RPMI8226 (cell line): ENCODE results near the gene QRFP.

Source experiments
- DNase-seq: peaks from one replicate; pipeline ENCODE4 v3.0.0-alpha.2; 2015

The QRFP gene

DNA sequence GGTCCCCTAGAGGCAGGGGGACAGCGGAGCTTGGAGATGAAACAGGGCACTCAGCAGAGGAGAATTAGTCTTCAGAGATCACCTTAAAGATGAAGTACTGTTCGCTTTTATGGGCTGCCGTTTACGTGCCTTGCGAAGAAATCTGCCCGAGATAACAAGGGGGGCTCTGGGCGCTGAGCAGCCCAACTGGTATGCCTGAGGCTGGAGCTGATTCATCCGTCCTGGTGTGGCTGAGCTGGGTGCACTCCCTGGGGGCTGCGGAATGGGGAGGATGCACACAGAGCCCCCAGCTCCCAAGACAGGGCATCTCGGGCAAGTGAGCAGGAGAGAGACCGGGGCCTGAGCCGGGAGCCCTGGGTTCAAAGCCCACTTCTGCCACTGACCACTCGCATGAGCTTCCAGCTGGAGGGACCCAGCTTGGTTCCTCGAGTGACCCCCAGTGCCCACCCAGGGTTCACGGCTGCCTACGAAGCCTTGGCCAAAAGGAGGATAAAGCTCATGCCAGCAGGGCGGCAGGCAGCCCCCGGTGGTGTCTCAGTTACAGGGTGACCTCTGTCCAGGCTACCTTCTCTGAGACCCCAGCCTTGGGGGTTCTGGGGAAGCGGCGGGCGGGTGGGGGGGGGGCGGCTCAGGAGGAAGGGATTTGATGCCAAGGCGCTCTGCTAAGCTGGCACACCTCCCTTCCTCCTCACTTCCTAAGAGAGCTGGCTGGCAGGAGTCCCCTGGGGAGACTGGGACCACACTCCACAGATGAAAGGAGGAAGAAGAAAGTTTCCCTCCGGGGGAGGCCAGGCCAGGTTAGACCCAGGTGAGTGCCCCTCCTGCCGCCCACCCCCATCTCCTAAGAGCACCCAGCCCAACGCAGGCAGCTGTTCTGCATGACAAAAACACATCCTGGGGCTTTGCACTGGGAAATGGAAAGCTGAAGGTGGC lies 36.8 kb upstream of the QRFP start:
- no peak for DNase-seq

DNA sequence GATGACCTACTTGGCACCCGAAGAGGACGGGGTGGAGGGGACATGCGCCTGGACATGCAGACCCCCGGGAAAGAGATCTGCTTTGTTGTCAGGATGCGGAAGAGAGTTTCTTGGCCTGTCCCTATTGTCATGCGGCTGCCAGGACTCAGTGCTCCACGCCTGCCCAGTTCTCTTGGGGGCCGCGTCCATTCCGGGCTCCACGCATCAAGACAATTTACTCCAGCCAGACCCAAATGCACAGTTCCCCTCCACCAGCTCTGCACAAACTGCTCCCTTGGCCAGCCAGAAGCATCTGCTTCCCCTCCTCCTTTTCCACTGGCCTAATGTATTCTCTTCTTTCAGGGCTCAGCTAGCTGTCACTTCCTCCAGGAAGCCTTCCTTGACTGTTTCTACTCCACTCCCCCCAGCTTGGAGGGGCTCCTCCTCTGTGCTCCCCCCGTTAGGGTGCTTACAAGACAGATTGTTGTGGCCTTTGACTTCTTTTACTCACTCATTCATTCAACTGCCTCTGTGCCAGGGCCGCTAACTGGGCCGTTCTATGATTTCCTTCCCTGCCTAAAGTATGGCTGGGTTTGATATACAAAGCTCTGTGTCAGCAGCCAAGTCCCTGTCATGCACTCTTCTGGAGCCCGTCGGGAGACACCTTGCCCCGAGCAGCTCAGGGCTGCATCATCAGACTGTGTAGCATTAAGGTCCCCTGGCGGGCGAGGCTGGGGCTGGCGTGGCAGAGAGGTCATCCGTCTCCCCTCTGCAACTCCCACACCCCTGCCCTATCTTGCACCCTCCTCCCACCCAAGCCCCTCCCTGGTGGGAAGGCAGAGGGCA lies 35.9 kb upstream of the QRFP start:
- peak; percentile 66 for DNase-seq

DNA sequence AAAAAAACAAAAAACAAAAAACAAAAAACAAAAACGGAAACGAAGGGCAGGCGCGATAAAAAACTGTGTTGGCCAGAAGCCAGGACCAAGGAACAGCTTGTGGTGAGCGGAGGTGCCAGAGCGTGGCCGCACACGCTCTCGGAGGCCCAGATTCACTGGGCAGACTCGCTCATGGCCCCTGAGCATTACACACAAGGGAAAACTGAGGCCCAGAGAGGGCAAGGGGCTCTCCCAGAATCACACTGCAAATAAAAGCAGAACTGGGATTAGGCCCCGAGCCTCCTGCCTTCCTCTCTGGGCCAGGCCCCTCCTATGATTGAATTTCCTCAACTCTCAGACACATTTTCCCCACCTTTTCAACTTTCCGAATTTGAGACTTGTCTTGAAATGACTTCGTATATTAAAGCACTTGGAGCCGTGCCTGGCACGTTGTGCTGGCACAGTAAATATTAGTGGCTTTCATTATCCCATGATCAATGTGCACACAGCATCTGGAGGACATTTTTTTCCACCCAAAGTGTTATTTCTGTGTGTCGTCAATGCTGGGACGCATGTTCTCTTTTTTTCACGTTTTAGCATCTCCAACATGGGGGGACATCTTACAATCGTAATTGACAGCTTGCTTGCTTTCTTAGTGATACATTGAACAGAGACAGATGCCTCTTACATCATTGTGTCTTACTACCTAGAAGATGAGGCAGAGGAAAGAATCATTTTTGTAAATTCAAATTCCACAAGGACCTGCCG lies 35.1 kb upstream of the QRFP start:
- peak; percentile 75 for DNase-seq

DNA sequence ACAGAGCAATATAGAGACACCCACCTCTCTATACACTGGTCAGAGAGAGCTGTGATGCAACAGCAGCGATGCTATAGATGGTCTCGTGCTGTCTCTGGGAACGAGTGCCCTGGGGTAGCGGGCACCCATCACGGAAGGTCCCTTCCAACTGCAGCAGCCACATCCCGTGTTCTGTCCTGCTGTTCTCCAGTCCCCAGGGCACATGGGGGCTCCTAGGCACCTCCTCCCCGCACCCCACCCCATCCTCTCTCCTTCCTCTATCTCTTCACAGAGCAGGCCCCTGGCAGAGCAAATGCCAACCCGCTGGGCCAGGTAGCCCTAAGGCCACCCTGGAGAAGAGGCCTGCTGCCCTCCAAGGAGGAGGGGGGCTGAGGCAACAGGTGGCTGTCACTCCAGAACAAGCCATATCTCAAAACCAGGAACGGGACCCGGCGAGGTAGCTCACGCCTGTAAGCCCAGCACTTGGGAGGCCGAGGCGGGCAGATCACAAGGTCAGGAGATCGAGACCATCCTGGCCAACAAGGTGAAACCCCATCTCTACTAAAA lies 34.3 kb upstream of the QRFP start:
- no peak for DNase-seq

DNA sequence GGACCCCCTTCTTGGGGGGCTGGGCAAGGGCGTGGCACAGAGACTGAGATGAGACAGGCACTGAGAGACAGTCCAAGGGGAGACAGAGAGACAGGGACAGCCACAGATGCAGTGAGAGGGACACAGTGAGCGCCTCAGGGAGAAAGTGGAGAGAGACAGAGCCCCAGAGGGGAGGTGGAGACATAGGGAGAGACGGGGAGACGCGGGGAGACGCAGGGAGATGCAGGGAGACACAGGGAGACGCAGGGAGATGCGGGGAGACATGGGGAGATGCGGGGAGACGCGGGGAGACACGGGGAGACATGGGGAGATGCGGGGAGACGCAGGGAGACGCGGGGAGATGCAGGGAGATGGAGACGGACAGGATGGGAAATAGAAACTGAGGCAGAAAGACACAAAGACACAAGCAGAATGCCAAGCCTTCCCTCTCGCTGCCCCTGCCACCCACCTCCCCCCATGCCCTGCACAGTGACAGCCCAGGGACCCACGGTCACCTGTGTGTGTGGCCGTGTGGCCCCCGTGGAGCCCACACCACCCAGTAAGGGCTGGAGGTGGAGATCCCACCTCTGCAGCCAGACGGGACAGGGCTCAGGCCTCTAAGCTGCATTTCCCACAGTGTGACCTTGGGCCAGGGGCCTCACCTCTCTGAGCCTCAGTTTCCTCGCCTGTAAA lies 33.7 kb upstream of the QRFP start:
- DNase-seq = no peak

DNA sequence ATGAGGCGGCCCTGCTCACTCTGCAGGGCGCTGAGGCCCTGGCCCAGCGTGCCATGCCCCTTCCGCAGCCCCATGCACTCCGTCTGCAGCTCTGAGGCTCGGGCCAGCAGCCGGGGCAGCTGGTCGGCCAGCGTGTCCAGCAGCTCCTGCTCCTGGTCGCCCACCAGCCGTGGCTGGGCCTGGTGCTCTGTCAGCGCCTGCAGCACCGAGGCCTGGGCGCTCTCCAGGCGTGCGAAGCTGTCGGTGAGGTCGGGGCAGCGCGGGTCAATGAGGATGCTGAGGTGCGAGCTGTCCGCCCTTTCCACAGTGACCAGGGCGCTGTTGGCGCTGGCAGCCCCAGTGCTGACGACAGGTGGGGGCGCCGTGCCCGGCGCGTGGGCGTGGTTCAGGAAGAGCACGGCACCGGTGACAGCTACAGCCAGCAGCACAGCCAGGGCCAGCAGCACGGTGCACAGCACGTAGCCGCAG lies 33.0 kb upstream of the QRFP start:
- DNase-seq = no peak

DNA sequence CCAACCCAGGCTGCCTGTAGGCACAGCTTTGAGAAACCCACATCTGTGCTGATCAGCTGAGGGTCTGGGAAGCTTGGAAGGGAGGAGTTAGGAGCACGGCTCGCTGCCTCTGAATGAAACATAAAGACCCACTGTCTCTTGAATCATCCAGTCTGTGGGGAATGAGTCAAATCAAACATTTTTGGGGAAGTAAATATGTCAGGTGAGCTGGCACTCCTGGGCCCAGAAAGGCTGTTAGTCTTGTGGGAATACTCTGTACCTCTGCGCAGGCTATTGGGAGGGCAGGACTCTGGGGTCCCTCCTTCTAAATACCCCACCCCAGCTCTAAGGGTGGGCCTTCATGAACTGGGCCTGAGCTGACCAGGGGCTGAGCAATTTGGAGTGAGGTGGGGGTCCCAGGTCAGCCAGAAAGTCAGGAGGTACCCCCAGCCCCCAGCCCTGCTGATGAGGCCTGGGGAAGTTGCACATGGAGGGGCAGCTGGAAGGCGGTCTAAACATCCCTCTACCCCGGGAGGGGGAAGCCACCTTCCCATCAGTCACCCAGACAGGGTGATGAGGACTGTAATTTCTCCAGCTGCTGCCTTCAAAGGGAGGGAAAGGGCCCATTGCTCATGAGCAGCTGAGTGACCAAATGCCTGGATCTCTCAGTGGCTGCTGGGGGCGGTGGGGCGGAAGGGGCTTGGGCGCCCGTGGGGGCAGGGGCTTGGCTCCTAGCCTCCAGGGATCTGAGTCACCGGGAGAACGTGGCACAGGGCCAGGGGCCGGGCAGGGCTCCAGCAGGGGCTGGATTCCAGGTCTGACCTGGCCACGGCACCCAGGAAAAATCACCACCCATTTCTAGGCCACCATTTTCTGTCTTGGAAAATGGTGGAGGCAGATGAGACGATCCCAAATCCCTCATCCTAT lies 31.6 kb upstream of the QRFP start:
- DNase-seq = no peak

DNA sequence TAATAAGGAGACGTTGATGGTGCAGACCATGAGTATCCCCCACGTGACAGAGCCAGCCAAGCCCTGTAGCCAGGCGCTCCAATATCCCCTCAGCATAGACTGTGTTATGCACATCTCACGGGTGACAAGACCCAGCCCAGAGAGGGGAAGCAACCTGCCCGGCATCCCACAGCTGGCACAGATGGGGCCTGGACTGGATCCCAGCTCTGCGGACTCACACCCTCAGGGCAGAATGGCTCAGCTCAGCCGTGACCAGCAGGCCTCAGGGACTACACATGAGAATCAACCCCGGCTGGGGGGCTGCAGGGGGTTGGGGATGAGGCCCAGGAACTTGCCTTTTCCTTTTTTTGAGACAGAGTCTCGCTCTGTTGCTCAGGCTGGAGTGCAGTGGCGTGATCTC lies 30.7 kb upstream of the QRFP start:
- DNase-seq = no peak

DNA sequence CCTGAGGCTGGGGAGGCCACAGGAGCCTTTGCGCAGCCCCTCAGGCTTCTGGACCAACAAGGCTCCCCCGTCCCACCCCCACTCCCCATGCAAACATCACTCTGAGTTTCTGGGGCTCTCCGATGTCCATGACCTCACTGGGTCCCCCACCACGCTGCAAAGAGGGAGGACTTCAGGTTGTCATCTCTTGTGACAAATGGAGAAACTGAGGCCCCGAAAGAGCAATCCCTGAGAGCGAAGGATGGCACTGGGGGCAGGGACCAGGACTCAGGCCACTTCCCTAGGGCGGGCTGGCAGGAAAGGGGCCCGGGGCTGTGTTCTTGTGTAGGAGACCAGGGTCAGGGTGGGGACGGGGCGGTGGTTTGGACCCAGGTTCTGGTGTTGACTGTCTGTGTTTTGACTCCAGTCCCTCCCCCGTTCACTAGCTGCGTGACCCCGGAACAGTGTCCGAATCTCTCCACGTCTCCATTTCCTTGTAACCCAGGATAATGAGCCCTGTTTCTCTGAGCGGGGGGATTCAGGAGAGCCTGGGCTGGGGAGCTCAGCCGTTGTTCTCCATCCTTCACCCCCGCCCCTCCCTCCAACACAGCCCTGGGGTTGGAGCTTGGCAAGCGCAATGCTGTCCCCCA lies 28.6 kb upstream of the QRFP start:
- no peak for DNase-seq

DNA sequence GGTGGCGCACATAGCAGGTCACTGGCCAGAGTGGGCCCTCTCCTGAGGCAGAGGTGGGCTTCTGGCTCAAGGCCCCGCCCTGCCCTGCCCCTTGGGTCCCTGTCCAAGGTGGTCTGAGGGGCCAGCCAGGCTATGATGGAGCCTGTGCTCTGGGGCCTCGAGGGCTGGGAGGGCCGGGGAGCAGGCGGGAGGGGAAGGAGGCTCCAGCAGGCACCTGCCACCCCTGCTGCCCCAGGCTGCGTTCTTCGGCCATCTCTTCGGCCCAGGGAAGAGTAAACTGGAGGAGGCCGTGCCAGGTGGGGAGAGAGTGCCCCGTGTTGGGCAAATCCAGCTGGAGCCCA lies 27.8 kb upstream of the QRFP start:
- no peak for DNase-seq

DNA sequence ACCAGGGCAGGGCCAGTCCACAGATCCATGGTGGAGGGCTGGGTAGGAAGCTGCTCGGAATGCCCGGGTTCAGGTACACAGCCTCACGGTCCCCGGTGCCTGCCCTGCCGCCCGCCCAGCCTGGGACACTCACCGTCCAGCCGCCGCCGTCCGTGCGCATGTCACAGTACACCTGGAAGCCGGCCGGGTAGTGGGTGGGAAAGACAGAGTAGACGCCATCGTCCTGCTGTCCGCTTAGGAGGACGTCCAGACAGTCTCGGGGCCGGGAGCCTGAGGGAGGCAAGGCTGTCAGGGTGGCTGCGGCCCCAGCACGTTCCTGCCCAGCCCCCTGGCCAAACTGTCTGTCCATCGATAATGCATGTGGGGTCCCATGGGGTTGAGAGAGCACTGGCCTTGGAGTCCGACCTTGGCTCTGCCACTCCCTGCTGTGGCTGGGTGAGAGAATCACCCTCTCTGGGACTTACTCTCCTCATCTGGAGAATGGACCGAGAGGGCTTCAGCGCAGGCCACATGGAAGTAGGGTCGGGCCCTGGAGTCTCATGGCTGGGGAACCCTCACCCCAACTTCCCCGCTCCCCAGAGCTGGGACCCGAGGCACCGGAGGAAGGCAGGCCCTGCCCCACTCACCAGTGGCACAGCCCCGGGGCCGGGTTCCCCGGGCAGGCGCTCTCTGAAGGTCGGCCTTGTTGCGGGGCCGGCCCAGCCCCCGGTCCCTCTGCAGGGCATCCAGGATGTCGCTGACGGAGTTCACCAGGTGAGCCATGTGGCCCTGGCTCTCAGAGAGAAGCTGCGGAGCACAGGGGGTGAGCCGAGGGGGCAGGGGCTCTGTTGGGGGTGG lies 27.2 kb upstream of the QRFP start:
- DNase-seq = no peak

DNA sequence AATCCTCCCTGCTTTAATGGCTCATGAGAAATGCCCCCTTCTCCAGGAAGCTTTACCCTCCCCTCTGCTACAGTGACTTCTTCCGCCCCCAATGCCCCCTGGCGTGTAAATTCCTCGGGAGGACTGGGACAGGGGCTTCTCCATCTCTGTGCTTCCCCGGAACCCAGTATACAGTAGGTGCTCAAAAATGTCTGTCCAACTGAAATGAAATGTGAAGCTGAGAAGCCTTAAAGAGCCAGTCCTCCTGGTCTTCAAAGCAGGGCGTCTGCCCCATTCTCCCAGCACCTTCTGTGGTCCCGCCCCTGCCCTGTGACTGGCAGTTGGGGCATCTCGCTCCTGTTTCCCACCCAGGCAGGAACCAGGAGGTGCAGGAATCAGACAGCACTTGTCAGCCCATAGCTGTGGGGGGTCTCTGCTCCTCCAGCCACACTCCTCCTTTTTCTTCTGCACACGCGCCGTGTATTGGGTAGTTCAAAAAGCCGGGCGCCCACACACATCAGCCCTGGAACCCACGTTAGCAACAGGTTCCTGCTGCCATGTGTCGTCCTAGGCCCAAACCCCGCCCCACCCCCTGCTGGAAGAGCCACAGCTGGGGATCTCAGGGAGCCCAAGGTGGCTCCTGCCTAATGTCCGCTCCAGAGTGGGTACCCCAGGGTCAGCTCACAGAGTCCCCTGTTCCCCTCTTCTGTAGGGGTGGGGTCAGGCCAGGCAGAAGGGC lies 26.4 kb upstream of the QRFP start:
- no peak for DNase-seq

DNA sequence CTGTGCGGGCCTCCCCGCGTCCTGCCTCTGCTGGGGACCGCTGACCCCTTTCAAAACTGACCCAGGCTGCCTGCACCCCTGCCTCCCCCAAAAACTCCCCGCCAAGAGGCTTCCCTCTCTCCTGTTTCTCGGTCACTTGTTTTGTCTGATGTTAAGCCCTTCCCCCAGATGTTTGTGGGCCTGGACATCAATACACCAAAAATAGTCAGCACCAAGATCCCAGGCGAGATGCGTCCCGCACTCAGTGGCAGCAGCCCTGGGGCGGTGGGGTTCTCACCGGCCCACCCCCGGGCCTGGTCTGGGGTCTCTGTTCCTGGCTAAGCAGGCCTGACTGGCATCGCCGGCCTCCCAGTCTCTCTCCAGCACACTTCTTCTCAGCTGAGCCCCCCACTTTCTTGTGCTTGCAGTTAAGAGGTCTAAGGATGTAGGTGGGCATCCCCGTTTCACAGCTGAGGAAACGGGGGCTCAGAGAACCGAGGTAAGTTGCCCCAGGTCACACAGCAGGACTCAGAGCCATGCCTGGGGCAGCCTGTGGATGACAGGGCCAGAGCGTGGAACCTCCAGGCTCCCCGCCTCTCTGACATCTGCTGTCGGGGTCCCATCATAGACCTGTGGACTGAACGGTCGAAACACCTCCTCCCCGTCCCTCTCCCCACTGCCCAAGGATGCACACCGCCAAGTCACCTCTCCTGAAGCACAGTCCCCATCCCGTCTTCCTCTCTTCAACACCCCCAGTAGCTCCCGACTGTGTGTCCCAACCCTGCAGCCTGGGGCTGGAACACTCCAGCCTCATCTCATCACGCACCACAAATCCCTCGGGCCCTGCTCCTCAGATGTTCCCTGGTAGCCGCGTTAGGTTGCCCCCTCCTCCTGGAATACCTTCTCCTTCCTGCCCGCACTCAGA lies 25.6 kb upstream of the QRFP start:
- DNase-seq = no peak

DNA sequence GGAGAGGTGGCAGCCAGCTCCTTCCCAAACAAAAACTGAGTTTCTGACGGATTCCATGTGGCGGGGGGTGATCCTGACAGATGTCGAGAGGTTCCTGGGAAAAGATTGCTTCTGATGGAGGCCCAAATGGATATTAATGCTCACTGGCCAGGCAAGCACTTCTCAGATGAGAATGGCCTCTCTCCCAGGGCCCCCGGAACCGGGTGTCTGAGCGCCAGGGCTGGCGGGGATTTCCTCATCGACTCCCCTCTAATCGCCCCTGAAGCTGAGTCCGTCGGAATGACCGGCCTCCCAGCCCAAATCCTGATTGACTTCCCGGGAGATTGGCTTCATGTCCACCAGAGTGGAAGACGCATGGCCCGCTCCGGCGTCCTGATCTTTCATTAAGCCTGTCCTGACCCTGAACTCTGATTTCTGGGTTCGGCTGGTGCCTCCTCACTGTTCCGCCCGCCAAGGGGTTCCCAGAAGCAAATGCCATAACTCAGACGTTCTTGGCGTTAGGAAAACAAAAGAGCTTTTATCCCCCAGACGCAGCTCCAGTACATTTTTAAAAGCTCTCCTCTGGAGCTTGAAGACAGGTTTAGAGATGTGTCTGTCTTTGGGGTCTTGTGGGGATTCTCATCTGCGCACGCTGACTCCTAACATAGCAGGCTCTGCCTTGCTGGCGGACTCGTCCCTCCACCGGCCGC lies 24.8 kb upstream of the QRFP start:
- no peak for DNase-seq

DNA sequence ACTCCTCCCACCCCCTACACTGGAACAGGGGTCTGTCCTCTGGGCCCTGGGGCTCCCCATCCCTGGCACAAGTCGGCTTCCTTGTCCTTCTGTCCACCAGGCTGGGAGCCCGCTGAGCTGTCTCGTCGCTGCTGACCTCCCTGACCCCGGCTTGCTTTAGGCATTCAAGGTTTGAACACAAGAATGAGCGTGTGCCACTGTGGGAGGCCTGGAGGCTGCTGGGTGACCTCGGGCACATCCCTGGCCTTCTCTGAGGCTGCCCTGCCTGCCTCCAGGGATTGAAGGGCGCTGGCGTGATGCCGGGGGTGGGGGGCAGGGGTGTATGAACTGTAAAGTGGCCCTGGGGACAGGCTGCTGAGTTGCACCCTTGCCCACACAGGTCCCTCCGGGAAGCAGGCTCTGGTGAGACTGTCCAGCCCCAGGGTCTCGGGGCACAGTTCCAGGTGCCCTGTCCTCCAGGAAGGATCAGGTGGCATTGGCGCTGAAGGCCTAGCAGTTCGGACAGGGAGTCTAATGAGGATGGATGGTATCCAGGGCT lies 24.2 kb upstream of the QRFP start:
- DNase-seq = no peak

DNA sequence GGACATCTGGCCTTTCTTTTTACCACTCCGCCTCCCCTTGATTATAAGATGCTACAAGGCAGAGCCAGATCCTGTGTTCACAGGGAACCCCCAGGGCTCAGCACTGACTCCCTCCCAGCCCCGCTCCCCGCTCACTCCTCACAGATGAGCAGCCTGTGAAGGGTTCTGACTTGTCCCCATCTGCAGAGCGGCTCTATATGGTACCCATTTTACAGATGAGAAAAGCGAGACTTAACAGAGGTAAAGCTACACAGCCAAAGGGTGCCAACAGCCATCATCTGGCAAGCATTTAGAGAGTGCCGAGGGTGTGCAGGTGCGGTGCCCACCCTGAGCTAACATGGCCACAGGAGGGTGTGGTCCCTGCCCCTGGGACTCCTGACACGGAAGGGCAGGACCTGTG lies 23.6 kb upstream of the QRFP start:
- no peak for DNase-seq

DNA sequence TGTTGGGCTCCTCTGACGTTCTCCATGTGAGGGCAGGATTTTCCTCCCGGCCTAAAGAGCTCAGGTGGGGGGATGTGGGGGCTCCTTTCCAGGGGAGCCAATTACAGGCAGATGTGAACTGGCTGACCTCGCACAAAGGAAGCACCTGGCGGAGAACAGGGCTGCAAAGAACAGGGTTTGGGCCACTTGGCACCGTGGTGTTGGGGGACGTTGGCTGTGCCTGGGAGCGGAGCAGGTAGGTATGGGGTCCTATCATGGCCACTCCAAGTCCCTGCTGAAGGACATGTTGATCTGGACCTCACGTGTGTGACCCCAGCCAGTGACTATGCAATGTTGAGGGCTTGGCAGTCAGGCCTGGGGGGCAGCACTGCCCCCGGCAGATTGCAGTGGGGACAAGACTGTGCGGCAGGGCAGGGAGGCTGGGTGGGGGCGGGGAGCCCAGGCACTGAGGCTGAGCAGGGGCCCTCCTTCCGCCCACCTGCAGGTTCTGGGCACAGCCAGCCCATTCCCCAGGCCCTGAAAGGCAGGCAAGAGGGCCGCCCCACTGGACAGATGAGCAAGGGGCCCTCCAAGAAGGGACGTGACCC lies 23.0 kb upstream of the QRFP start:
- peak; percentile 62 for DNase-seq
